ENCODE data around the gene KRTAP22-2.

KRTAP22-2 gene

GRCh38 chr21:30563630-30564029 lies 26.6 kb downstream of the KRTAP22-2 start:
- 89 to 100% methylated on average over 1 of the region's 2 CpGs for WGBS, 2 experiments (ENCODE audit: insufficient coverage in 2 of 2)
- no peaks in the 10 kb centered on the region for H3K4me1 ChIP-seq (ENCODE audit: control insufficient read depth, insufficient read depth, low read length, poor library complexity, severe bottlenecking)
- no peaks in the 10 kb centered on the region for H3K36me3 ChIP-seq (ENCODE audit: control insufficient read depth, insufficient read depth, low read length)

GRCh38 chr21:30563072-30563471 lies 27.1 kb downstream of the KRTAP22-2 start:
- no peaks in the 10 kb centered on the region for H3K36me3 ChIP-seq (ENCODE audit: control insufficient read depth, insufficient read depth, low read length)
- H3K27ac ChIP-seq (ENCODE audit: low read depth, low read length, severe bottlenecking), result no peak overlapping the region
- no peak overlapping the region for H3K4me3 ChIP-seq (ENCODE audit: extremely low read depth, insufficient read depth, low read length, poor library complexity, severe bottlenecking)
- 50 to 53% methylated on average over 3 to 4 of the region's 6 CpGs for WGBS, 2 experiments (ENCODE audit: insufficient coverage in 2 of 2)
- no peaks in the 10 kb centered on the region for H3K9me3 ChIP-seq (ENCODE audit: control insufficient read depth, low read length)
- no peaks in the 10 kb centered on the region for H3K4me1 ChIP-seq (ENCODE audit: control insufficient read depth, insufficient read depth, low read length, poor library complexity, severe bottlenecking)

More at GRCh38 chr21:30563630-30564029, 26.6 kb downstream of the KRTAP22-2 start:
- no peaks in the 10 kb centered on the region for H3K9me3 ChIP-seq (ENCODE audit: control insufficient read depth, low read length)
- no peak overlapping the region for H3K4me3 ChIP-seq (ENCODE audit: extremely low read depth, insufficient read depth, low read length, poor library complexity, severe bottlenecking)
- no peak overlapping the region for H3K27ac ChIP-seq (ENCODE audit: low read depth, low read length, severe bottlenecking)

- WGBS, 2 experiments (ENCODE audit: insufficient coverage in 2 of 2), result 78 to 100% methylated on average over 1 of the region's 2 CpGs
- Histone ChIP-seq H3K4me3 (ENCODE audit: extremely low read depth, insufficient read depth, low read length, poor library complexity, severe bottlenecking) (no peak overlapping the region), H3K27ac (ENCODE audit: low read depth, low read length, severe bottlenecking) (no peak overlapping the region), H3K36me3 (ENCODE audit: control insufficient read depth, insufficient read depth, low read length) (no peaks in the 10 kb centered on the region), H3K9me3 (ENCODE audit: control insufficient read depth, low read length) (no peaks in the 10 kb centered on the region), H3K4me1 (ENCODE audit: control insufficient read depth, insufficient read depth, low read length, poor library complexity, severe bottlenecking) (no peaks in the 10 kb centered on the region)
These were observed 28.2 kb downstream of the KRTAP22-2 start for GRCh38 chr21:30561957-30562356.

- no peaks in the 10 kb centered on the region for H3K9me3 ChIP-seq (ENCODE audit: control insufficient read depth, low read length)
- H3K27ac ChIP-seq (ENCODE audit: low read depth, low read length, severe bottlenecking), result no peak within 1 kb of the TSS
- H3K4me3 ChIP-seq (ENCODE audit: extremely low read depth, insufficient read depth, low read length, poor library complexity, severe bottlenecking), result no peak within 1 kb of the TSS
- WGBS, 2 experiments (ENCODE audit: insufficient coverage in 2 of 2), result no CpG with 5 or more reads among the region's 2 CpGs
- no peaks in the 10 kb centered on the region for H3K4me1 ChIP-seq (ENCODE audit: control insufficient read depth, insufficient read depth, low read length, poor library complexity, severe bottlenecking)
- no peaks in the 10 kb centered on the region for H3K36me3 ChIP-seq (ENCODE audit: control insufficient read depth, insufficient read depth, low read length)
These were observed 28.8 kb downstream of the KRTAP22-2 start, which contains the start of gene KRTAP19-7 for GRCh38 chr21:30561264-30561895. KRTAP19-7 (minus strand) TSS chr21:30561314; CDS start chr21:30561289, 25 bp downstream.

GRCh38 chr21:30555095-30555494 lies 35.1 kb downstream of the KRTAP22-2 start:
- no peak overlapping the region for H3K4me3 ChIP-seq (ENCODE audit: extremely low read depth, insufficient read depth, low read length, poor library complexity, severe bottlenecking)
- no peaks in the 10 kb centered on the region for H3K9me3 ChIP-seq (ENCODE audit: control insufficient read depth, low read length)
- H3K36me3 ChIP-seq (ENCODE audit: control insufficient read depth, insufficient read depth, low read length), result no peaks in the 10 kb centered on the region
- H3K4me1 ChIP-seq (ENCODE audit: control insufficient read depth, insufficient read depth, low read length, poor library complexity, severe bottlenecking), result no peaks in the 10 kb centered on the region
- H3K27ac ChIP-seq (ENCODE audit: low read depth, low read length, severe bottlenecking), result no peak overlapping the region
- WGBS, 2 experiments (ENCODE audit: insufficient coverage in 2 of 2), result no CpG with 5 or more reads among the region's 2 CpGs

- H3K36me3 ChIP-seq (ENCODE audit: control insufficient read depth, insufficient read depth, low read length), result no peaks in the 10 kb centered on the region
- H3K4me1 ChIP-seq (ENCODE audit: control insufficient read depth, insufficient read depth, low read length, poor library complexity, severe bottlenecking), result no peaks in the 10 kb centered on the region
- no peak overlapping the region for H3K4me3 ChIP-seq (ENCODE audit: extremely low read depth, insufficient read depth, low read length, poor library complexity, severe bottlenecking)
- no peaks in the 10 kb centered on the region for H3K9me3 ChIP-seq (ENCODE audit: control insufficient read depth, low read length)
- no peak overlapping the region for H3K27ac ChIP-seq (ENCODE audit: low read depth, low read length, severe bottlenecking)
- 73 to 75% methylated on average over 1 of the region's 1 CpG for WGBS, 2 experiments (ENCODE audit: insufficient coverage in 2 of 2)
These were observed 37.4 kb downstream of the KRTAP22-2 start for GRCh38 chr21:30552782-30553181.

- no CpG with 5 or more reads among the region's 1 CpG for WGBS, 2 experiments (ENCODE audit: insufficient coverage in 2 of 2)
These were observed 48.4 kb downstream of the KRTAP22-2 start, which contains the start of gene KRTAP19-6 for GRCh38 chr21:30541764-30542163. KRTAP19-6 (minus strand) TSS chr21:30541864; CDS start chr21:30541833, 31 bp downstream.

More at GRCh38 chr21:30541764-30542163, 48.4 kb downstream of the KRTAP22-2 start, which contains the start of gene KRTAP19-6:
- Histone ChIP-seq H3K36me3 (ENCODE audit: control insufficient read depth, insufficient read depth, low read length) (no peaks in the 10 kb centered on the region), H3K4me3 (ENCODE audit: extremely low read depth, insufficient read depth, low read length, poor library complexity, severe bottlenecking) (no peak within 1 kb of the TSS), H3K9me3 (ENCODE audit: control insufficient read depth, low read length) (no peaks in the 10 kb centered on the region), H3K27ac (ENCODE audit: low read depth, low read length, severe bottlenecking) (no peak within 1 kb of the TSS), H3K4me1 (ENCODE audit: control insufficient read depth, insufficient read depth, low read length, poor library complexity, severe bottlenecking) (no peaks in the 10 kb centered on the region)
